ENCODE results near the gene AMPD3. TPM values are rescaled to one million over a fixed set of nuclear protein-coding genes. Genes with fewer than 3 reads are reported as not detected.
A peak's percentile ranks its signal among the peaks of the same experiment; 100 is the strongest.

The AMPD3 gene
- total and polyA plus RNA-seq, 2 donors (not counting 1 experiment from before 2014, with no cell fraction given) = 40.1 to 85.5 TPM

- CTCF ChIA-PET = interaction anchor here (0.6 to 9.7 kb wide), 13 partner anchors 8 to 282 kb away, joined by 3 to 146 read pairs (median 5); partner anchors contain the start of gene RNF141
- intact Hi-C loops (cut with micrococcal nuclease) = loop anchor here (10.0 kb wide), 1 partner anchor 147 kb away; the partner anchor contains the start of gene ADM
- H3K27me3 ChIP-seq (replicated peaks in 1 of 4; ENCODE audit: control extremely low read depth in 1 of 4, control insufficient read depth in 3 of 4, insufficient read depth in 4 of 4, low read length in 3 of 4) = no peaks in the 10 kb centered on the region
- no CpG with 5 or more reads among the region's 3 CpGs for WGBS (ENCODE audit: insufficient coverage)
- H3K27ac ChIP-seq (ENCODE audit: low read length in 2 of 2) = peak overlapping the region; percentile 77 to 84
- H3K9me3 ChIP-seq (ENCODE audit: control extremely low read depth in 1 of 3, control insufficient read depth in 2 of 3, insufficient read depth in 1 of 3, low read length in 2 of 3) = no peaks in the 10 kb centered on the region
- peaks cover 45 to 58% of the 10 kb centered on the region in 2 donors for H3K4me1 ChIP-seq (ENCODE audit: control insufficient read depth in 2 of 2, insufficient read depth in 2 of 2, low read length in 2 of 2)
- H3K4me3 ChIP-seq (ENCODE audit: control extremely low read depth in 1 of 5, extremely low read depth in 1 of 5, insufficient read depth in 1 of 5, low read depth in 2 of 5, low read length in 4 of 5) = no peak overlapping the region
- POLR2A ChIA-PET = interaction anchor here (0.9 to 1.2 kb wide), 5 partner anchors 16 to 156 kb away, joined by 3 to 5 read pairs (median 3); no protein-coding TSS in a partner anchor
- no peaks in the 10 kb centered on the region for H3K36me3 ChIP-seq (replicated peaks in 1 of 2; ENCODE audit: control extremely low read depth in 1 of 2, control insufficient read depth in 1 of 2, extremely low read depth in 1 of 2, insufficient read depth in 2 of 2, low read length in 1 of 2)
- no peaks in the 10 kb centered on the region for H3K9me3 Mint-ChIP-seq (ENCODE audit: insufficient read depth)
- peaks cover 64% of the 10 kb centered on the region for H3K4me1 Mint-ChIP-seq
- ATAC-seq (ENCODE audit: low read depth) (no peak), DNase-seq (no peak)
- H3K27ac Mint-ChIP-seq = peak overlapping the region; percentile 98
- H3K4me3 Mint-ChIP-seq = peak overlapping the region; percentile 98
- TF ChIP-seq EZH2 (IDR thresholded peaks at IDR 0.05; ENCODE audit: borderline replicate concordance, insufficient read depth, low read depth, low read length, poor library complexity, severe bottlenecking) (no peak), CTCF (IDR thresholded peaks at IDR 0.05) (no peak)
- no peaks in the 10 kb centered on the region for H3K27me3 Mint-ChIP-seq
- H3K79me2 ChIP-seq (ENCODE audit: control insufficient read depth, insufficient read depth, low read length) = peaks cover 77% of the 10 kb centered on the region
- no peaks in the 10 kb centered on the region for H4K20me1 ChIP-seq (ENCODE audit: control insufficient read depth, insufficient read depth, low read length, poor library complexity, severe bottlenecking)
- no peak overlapping the region for H2AFZ ChIP-seq (ENCODE audit: insufficient read depth, low read depth, low read length, poor library complexity, severe bottlenecking)
- H3K9ac ChIP-seq (ENCODE audit: low read length) = peak overlapping the region; percentile 89
- peak overlapping the region; percentile 99 for H3K4me2 ChIP-seq (replicated peaks; ENCODE audit: low read depth, low read length, poor library complexity, severe bottlenecking)
Measured at GRCh38 chr11:10452211-10452767, 2.8 kb upstream of the AMPD3 start.

- POLR2A ChIA-PET = no interaction called here
- H3K27ac ChIP-seq (ENCODE audit: low read length in 2 of 2) = no peak overlapping the region
- no peak overlapping the region for H3K4me3 ChIP-seq (ENCODE audit: control extremely low read depth in 1 of 5, extremely low read depth in 1 of 5, insufficient read depth in 1 of 5, low read depth in 2 of 5, low read length in 4 of 5)
- CTCF ChIA-PET = interaction anchor here (1.2 to 9.7 kb wide), 7 partner anchors 35 to 282 kb away, joined by 3 to 146 read pairs (median 4); partner anchors contain the start of gene RNF141
- H3K4me1 Mint-ChIP-seq = peaks cover 72% of the 10 kb centered on the region
- H3K9me3 Mint-ChIP-seq (ENCODE audit: insufficient read depth) = no peaks in the 10 kb centered on the region
- H3K9me3 ChIP-seq (ENCODE audit: control extremely low read depth in 1 of 3, control insufficient read depth in 2 of 3, insufficient read depth in 1 of 3, low read length in 2 of 3) = no peaks in the 10 kb centered on the region
- H3K79me2 ChIP-seq (ENCODE audit: control insufficient read depth, insufficient read depth, low read length) = peaks cover 80% of the 10 kb centered on the region
- H3K9ac ChIP-seq (ENCODE audit: low read length) = no peak overlapping the region
- intact Hi-C loops (cut with micrococcal nuclease) = loop anchor here (10.0 kb wide), 1 partner anchor 148 kb away; the partner anchor contains the start of gene ADM
- peak overlapping the region; percentile 80 for H3K27ac Mint-ChIP-seq
- ATAC-seq (ENCODE audit: low read depth) = no peak
- H2AFZ ChIP-seq (ENCODE audit: insufficient read depth, low read depth, low read length, poor library complexity, severe bottlenecking) = no peak overlapping the region
- H3K4me2 ChIP-seq (replicated peaks; ENCODE audit: low read depth, low read length, poor library complexity, severe bottlenecking) = no peak overlapping the region
- H3K27me3 ChIP-seq (replicated peaks in 1 of 4; ENCODE audit: control extremely low read depth in 1 of 4, control insufficient read depth in 3 of 4, insufficient read depth in 4 of 4, low read length in 3 of 4) = no peaks in the 10 kb centered on the region
- no peak for TF ChIP-seq EZH2 (IDR thresholded peaks at IDR 0.05; ENCODE audit: borderline replicate concordance, insufficient read depth, low read depth, low read length, poor library complexity, severe bottlenecking)
- TF ChIP-seq CTCF (IDR thresholded peaks at IDR 0.05) = no peak
- no peaks in the 10 kb centered on the region for H3K27me3 Mint-ChIP-seq
- DNase-seq = no peak
- H3K4me3 Mint-ChIP-seq = no peak overlapping the region
- 17% methylated on average over 1 of the region's 3 CpGs for WGBS (ENCODE audit: insufficient coverage)
- no peaks in the 10 kb centered on the region for H3K36me3 ChIP-seq (replicated peaks in 1 of 2; ENCODE audit: control extremely low read depth in 1 of 2, control insufficient read depth in 1 of 2, extremely low read depth in 1 of 2, insufficient read depth in 2 of 2, low read length in 1 of 2)
- H3K4me1 ChIP-seq (ENCODE audit: control insufficient read depth in 2 of 2, insufficient read depth in 2 of 2, low read length in 2 of 2) = peaks cover 55 to 67% of the 10 kb centered on the region in 2 donors
- H4K20me1 ChIP-seq (ENCODE audit: control insufficient read depth, insufficient read depth, low read length, poor library complexity, severe bottlenecking) = no peaks in the 10 kb centered on the region
Measured at GRCh38 chr11:10453261-10453660, 1.8 kb upstream of the AMPD3 start.
